UCSD-AML1 (cell line): ENCODE measurements around the gene MAP3K14.

Source experiments
- DNase-seq: peaks from one replicate; lab custom pipeline; 2025; ENCODE audit not compliant: unreplicated experiment; lab: John Stamatoyannopoulos, UW

The MAP3K14 gene

DNA sequence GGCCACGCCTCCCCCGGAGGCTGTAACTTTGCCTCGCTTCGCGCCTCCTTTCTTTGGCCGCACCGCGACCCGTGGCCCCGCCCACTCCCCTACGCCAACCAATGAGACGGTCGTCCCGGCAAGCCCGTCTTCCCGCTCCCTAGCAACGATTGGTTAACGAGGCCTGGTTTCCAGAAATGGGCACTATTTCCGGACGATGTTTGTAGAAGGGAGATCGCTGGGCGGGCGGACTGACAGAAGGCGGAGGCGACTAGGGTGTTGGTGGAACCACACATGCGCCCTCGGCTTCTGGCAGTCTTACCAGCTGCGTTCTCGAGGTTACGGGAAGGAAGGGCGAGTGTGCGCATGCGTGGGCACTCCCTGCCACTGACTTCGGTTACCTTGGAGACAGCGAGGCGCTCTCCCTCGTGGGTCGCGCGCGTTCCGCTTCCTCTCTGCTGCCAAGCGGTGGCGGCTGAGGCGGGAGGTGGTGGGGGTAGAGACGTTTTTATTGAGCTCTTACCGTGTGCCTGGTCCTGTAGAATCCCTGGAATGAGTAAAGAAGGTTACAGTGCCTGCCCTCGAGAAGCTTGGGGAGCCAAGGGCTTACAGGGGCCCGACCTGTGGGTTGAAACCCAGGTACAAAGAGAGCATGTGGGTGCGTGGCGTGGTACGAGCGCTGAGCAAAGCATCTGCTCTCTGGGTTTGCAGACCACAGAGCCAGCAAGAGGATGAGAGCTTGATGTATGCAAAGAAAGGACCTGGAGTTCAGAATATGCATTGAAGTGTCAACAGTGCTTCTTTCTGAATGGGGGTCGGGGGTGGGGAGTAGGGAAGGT lies 500 bp upstream of the MAP3K14 start:
- DNase-seq = peak; percentile 100

DNA sequence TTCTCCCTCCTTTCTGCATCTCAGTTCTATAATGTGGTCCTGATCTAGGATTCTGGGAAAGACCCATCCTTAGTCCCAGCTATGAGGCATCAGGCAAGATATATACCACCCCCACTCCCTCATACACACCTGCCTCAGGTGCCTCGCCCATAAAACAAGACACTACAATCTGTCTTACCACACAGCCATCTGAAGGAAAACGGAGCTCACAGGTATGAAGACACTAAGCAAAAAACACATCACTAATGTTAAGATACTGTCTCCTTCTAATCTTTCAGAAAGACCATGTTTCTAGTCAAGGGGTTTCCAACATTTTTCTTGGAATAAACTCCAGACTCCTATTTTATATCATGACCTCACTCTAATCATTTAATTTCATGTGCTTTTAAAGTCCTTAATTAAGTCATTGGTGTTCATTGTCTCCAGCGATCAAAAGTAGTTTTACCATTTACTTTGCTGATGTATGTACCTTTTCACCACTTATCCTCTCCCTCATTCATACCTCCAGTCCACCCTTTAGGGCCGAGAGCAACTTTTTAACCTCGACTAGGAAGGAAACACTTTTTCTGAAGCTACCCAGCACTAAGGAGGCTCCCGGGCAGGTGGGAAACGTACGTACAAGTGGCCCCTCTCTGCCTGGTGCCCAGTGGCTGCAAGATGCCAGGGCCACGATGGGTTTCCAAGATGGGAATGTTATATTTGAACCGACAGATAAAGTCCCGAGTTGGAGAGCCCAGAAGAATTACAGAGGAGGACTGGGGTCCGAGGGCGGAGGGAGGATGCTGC lies 979 bp downstream of the MAP3K14 start:
- no peak for DNase-seq

DNA sequence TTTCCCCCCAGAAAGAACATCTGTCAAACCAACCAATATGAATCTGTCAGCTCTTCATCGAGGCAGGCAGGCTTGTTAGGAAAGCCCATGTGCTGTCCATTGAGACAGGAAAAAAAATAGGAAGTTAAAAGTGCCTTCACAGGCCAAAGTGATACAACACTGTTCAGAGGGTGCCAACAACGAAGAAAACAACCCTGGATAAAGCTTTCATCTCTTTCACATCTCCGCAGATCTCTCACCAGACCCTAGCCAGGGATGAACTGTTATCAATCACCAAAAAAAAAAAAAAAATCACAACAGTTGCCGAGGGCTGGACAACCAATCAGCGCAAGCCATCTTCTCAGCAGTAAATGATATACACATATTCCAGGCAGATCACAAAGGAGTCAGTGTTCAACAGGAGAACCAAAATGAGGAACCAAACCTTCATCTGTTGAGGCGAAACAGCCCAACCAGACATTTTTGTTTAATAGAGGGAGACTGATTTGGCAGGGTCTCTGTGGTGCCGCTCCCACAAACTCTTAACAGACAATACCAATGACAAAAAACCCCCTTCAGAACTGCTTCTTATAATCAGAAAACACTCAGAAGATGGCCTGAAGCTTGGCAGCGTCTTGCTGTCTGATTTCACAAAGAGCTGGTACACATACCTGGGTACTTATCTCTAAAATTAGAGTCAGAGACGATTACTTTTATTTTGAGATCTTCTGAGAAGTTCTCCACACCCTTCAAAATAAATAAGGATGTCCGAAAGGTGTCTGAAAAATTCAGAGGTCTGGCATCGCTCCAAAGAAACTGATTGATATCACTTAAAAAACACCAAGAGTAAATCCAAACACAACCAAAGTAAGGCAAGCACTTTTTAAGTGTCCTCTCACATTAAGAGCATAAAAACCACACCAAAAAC lies 1.8 kb downstream of the MAP3K14 start:
- no peak for DNase-seq

DNA sequence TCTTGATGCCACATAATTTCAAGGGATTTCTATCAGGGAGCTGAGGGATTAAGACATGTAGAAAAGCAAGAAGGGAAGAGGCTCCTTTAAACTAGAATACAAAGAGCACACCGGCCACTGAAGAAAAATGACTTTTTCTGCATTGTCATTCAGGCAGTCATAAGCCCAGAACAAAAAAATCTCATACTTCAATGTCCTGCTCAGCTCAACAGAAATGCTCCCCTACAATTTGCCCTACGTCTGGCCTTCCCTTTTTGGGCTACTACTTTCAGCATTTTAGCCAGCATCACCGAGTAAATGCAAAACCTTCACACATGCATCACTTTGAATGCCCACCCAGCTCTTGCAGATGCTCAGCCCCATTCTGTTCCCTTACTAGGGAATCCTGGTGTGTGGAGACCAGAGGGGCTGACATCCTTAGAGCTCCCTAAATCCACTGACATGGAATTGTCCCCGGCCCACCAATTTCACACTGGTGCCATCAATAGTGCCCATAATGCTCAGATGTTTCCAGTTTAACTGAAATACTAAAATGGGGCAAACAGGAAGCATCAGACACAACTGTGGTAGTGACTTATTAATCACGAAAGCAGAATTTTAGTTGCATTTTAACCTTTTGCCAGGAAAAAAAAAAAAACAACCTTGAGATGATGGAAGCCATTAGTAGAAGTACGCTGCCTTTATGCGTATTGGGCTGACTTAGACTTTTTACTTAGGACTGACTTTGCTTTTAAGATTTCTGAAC lies 2.7 kb downstream of the MAP3K14 start:
- no peak for DNase-seq

DNA sequence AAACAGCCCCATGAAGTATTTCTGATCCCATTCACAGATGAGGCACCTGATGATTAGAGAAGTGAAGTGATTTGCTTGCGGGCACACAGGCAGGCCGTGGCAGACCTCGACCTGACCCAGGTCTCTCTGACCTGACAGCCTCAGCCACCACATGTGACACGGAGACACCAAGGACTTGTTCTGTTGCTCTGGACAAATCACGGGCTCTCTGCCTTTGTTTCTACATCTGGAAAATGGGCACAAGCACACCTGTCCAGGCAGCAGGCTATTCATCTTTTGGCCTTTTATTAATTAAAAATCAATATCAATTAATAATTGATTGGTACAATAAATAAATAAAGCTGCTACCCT lies 3.4 kb downstream of the MAP3K14 start:
- DNase-seq = no peak

DNA sequence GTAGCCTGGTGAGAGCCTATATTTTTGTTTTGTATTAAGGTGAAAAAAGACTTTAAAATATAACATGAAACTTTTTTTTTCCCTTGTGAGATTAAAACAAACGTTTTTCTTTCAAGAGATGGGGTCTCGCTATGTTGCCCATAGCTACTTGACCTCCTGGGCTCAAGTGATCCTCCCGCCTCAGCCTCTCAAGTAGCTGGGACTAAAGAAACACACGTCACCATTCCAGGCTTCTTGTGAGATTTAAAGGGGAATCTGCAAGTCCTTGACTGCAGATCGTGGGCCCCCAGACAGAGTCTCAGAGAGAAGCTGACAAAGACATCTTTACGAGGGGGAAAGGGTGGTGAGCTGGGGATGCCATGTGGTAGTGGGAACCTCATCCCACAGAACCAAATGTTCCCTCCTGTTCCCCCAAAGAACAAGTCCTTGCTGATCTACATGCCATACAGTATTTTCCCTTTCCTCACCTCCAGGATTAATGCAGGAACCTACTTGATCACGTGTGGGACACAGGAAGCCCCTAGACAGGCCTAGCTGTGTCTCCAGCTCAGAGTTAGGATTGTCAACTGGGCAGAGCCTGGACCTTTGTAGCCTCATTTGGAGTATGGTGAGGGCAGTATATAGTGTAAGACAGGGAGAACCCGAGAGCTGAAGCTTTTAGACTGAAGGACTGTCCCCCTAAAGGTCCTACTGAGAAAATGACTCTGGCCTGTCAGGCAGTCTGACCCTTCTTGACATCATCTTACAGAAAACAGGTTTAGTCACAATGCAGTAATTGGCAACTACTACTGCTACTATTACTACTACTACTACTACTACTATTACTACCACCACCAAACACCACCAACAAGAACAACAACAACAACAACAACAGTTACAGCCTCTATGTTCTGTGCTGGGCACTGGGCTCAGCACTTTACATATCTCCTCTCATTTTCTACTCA lies 4.1 kb downstream of the MAP3K14 start:
- no peak for DNase-seq

DNA sequence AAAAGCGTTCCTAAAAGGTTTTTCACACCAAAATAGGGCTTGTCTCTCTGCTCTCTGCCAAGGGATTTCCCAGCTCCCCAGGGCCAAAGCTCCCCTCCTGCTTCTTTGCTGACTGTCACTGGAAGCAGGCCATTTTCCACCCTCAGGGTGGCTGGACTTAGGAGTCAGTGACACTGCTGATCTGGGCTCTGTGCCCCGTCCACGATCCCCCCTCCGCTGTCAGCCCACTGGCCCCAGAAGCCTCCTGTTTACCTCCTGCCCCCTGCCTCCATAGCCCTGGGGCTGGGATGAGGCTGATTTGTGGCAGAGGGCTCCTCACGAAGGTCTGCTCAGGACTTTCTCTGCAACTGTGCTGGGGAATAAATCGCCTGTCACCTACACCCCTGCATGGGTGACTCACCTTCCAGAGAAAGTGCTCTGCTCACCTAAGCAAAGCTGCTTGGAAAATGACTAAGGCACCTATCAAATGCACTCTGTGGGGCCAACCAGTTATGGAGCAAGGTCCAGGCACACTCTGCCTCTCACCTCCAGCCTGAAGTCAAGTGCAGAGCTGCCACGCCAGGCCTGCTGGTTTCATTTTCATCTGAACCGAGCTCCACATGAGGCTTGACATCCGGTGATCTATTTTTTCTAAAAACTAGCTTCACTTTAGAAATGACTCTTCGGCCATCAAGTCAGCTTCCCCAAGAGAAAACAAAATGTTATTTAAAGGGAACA lies 4.9 kb downstream of the MAP3K14 start:
- no peak for DNase-seq

DNA sequence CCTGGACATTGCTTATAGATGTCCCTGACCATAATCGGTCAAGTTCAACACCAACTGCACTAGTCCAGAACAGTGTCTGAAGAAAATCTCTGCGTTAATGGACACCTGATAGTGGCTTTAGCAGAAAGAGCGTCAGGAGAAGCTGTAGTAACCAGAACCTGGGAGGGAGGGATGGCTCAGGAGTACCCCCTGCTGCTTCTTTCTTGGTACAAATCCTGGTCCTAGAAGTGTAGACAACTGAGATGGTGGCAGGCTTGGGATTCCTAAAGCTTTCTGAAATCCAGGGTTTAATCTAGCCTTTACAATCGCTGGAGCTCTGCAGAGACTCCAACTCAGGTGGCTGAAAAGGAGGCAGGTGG lies 5.4 kb downstream of the MAP3K14 start:
- DNase-seq = no peak

DNA sequence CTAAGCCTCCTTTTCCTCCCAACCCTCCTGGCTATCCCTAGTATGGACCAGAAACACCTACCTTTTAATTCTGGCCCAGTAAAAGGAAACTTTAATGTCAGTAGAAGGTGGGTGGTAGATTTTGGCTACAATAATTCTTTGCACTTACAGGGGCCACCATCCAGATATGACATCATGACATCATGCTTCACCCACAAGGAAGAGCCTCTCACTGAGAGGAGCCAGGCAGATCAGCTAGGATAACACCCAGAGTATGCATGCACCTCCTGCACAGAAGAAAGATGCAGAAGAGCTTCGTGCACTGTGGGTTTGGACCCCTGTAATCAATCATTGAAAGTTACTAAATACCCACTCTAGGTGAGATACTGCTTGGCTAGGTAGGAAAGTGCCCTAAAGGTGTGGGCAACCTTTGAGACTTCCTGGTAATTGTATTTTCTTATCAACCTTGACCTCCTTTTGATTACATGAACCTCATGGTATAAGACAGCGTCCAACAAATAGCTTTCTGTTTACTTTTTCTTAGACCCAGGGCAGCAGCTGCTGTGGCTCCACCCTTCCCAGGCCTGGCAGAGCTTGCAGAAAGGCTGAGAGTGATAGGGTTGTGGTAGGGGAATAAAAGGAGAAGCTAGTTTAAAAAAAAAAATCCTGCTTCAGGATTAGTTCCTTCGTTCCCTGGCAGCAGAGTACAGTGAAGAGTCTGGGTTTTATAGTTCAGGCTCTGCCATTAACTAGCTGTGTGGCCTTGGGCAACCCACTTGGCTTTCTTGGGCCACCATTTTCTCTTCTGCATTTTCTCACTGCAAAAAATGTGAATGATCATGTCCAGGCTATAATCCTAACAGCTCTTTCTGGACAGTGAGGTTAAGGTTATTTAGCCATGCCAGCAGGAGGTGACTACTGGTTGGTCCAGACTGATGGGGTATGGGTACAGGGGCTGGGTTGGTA lies 6.2 kb downstream of the MAP3K14 start:
- peak; percentile 32 for DNase-seq

DNA sequence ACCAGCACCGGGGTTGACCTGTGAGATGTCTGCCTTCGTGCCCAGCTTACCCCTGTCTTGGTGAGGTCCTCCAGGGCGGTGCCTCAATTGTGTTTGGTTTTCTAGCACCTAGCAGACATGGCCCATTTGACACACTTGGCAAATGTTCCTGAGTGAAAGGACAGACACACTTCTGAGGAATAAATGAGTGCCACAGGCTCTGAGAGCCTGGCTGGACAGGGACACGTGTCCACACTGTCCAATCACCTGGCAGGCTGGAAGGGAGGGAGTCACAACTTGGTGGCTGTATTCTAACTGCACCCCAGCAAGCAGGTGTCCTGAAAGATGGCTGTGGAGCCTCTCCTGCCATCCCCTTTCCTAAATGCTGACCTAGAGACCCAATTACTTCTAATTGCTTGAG lies 7.4 kb downstream of the MAP3K14 start:
- no peak for DNase-seq

DNA sequence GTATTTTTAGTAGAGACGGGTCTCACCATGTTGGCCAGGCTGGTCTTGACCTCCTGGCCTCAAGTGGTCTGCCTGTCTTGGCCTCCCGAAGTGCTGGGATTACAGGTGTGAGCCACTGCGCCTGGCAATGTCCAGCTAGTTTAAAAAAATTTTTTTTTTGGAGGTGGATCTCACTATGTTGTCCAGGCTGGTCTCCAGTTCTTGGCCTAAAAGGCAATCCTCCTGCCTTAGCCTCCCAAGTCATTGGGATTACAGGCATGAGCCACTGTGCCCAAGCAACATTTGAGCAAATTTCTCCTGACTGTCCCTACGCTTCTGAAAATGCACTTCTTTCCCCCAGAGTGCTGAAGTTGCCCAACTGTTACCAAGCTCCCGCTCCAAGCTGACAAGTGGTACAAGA lies 8.0 kb downstream of the MAP3K14 start:
- no peak for DNase-seq

DNA sequence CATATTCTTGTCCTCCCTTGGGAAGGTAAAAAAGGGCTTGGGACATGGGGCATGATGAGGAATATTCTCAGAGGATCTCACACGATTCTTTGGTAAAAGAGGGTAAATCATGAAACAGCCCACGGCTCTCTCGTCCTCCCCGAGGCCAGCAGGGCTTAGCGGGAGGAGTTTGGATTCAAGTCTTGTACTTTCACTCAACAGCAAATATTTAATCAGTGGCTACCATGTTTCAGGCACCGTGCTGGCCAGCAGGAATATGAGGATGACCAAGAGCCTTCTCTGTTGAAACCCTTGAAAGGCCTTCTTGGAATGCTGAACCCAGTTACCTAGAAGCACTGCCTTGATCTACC lies 8.8 kb downstream of the MAP3K14 start:
- DNase-seq = no peak

DNA sequence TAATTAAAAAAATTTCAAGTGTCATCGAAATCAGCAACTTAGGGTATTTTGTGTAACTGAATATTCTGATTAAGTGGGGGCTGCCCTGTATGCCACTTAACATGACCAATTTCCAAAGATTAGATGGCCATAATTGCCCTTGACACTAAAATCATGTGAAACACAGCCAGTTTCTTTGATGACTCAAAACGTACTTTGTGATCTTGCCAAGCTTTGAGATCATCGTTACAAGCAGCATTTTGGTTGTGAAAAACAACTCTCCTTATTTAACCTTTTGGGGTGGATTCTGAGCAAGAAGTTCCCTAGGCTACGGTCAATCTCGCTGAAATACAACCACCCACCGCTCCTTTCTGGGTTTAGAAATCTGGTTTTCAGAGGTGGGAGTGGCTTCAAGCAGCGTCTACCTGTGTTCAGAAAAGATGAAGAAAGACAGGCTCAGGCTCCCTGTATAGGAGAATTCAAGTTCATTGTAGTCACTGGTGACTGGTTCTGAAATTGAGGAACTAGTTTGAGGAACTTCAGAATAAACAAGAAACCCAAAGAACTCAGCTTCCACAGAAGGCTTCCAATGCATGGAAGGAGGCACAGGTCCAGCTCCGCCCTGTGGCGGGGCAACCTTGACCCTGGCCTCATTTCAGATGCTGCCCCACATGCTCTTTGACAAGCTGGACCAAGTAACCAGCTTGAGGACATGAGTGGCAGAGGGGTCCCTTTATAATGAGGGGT lies 9.4 kb downstream of the MAP3K14 start:
- peak; percentile 47 for DNase-seq

DNA sequence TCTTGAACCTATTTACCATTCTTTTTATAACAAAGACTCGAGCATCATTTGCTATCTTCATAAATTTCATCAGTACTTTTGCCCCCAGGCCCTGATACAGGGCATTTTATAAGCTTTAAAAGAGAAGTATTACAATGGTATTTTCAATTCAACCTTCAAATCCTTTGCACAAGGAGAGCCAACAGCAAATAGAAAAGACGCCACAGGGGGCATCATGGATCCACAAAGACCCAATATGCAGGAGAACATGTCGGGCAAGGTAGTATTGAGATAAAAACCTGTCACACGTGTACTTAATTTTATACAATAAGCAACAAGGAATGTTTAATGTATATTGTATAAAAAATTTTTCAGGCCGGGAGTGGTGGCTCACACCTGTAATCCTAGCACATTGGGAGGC lies 10.2 kb downstream of the MAP3K14 start:
- DNase-seq = no peak

DNA sequence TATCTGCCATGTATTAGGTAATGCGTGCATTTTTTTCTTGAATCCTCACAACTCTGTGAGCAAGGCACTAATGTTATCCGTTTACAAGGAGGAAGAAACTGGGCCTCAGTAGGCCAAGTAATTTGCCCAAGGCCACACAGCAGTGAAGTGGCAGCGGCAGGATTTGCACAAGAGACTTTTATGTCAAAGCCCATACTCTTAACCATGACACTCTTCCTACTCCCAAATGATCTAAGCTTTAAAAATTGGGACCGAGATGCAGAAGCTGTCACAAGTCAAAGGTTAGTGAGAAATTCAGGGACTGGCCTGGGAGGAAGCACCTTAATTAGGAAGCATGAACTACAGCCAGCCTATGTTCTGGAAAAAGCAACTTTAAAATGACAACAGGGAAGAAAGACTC lies 10.7 kb downstream of the MAP3K14 start:
- DNase-seq = no peak

DNA sequence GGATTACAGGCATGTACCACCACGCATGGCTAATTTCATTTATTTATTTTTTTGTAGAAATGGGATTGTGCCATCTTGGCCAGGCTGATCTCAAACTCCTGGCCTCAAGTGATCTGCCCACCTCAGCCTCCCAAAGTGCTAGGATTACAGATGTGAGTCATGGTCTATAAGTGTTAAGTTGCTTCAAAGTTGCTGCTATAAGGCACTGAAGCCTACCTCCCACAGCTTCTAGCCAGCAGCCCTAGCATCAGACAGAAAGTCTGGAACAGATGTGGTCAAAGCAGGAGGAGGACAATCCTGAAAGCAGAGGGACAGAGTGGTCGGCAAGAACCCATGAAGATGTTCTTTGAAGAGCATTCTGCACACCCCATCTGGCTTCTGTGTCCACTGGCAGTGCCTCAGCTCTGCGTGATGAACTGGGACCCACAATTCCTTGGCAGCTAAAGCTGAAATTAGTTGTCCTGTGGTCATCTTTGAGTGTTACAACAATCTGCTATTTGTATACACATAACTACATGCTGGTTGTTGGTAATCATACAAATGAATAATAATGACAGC lies 11.2 kb downstream of the MAP3K14 start:
- no peak for DNase-seq

DNA sequence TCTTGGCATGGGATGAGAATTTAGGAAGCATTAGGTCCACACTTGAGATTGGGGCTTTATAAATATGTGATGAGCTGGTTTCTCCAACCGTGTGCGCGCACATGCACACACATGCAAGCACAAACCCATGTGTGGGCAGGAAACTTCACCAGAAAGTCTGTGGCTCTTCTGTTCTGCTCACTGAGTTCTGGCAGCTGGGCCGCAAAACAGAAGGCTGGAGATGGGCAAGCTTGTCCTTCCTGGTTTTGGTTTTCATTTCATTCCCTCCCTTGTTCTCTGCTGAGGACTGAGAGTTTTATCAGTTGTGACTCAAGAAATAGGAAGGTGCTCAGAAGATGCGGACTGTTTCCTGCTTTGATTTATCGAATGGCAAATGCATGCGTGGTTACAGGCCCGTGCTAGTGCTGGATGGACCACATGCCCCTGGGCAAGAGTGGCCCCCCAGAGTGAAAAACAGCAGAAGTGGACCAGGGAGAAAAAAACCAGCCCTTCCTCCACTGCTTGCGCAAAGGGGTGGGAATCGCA lies 14.1 kb downstream of the MAP3K14 start:
- DNase-seq = no peak
